WERI-Rb-1 (cell line): ENCODE results near the gene CALML6.

ENCODE experiments used
- DNase-seq: peaks from one replicate; pipeline ENCODE4 v3.0.0-alpha.2; 2020
- H3K27ac ChIP-seq: fragments of 250-450 bp; sonication (Bioruptor Pico); 2 replicates; pipeline ENCODE4 v1.5.1; 2020; ENCODE audit warnings: mild to moderate bottlenecking, moderate library complexity
- H3K27me3 ChIP-seq: fragments of 250-450 bp; sonication (Bioruptor Pico); 2 replicates; pipeline ENCODE4 v1.5.1; 2021; ENCODE audit warnings: mild to moderate bottlenecking, low read depth, moderate library complexity; ENCODE audit not compliant: insufficient read depth, severe bottlenecking
- H3K36me3 ChIP-seq: fragments of 250-450 bp; sonication (Bioruptor Pico); 2 replicates; pipeline ENCODE4 v1.5.1; 2020; ENCODE audit warnings: mild to moderate bottlenecking, moderate library complexity
- H3K4me3 ChIP-seq: 2 replicates; pipeline ENCODE4 v1.5.1; 2011; ENCODE audit warnings: low read depth, mild to moderate bottlenecking, control low read depth, low read length
- H3K9me3 ChIP-seq: fragments of 250-450 bp; sonication (Bioruptor Pico); 2 replicates; pipeline ENCODE4 v1.5.1; 2021; ENCODE audit warnings: mild to moderate bottlenecking, moderate library complexity; ENCODE audit not compliant: severe bottlenecking
- CTCF ChIP-seq: IDR thresholded peaks from 2 replicates; pipeline ENCODE4 v1.5.1; 2011; ENCODE audit warnings: low read depth, mild to moderate bottlenecking, control low read depth, inconsistent platforms, low read length

The CALML6 gene

GRCh38 chr1:1893291-1893985 is 21.6 kb upstream of the CALML6 start:
- Histone ChIP-seq H3K9me3 (no peaks in the 10 kb centered on the region), H3K27me3 (no peaks in the 10 kb centered on the region), H3K36me3 (no peaks in the 10 kb centered on the region; the same call in 1 of the 2 replicates), H3K27ac (no peak overlapping the region), H3K4me3 (no peak overlapping the region)
- no peak for TF ChIP-seq CTCF
- DNase-seq, result no peak

GRCh38 chr1:1893997-1894353 is 21.1 kb upstream of the CALML6 start:
- DNase-seq, result no peak
- no peak for TF ChIP-seq CTCF
- Histone ChIP-seq H3K4me3 (no peak overlapping the region), H3K27ac (no peak overlapping the region), H3K27me3 (no peaks in the 10 kb centered on the region), H3K36me3 (no peaks in the 10 kb centered on the region; the same call in 1 of the 2 replicates), H3K9me3 (no peaks in the 10 kb centered on the region)

- no peak overlapping the region; the same call in 1 of the 2 replicates for H3K27ac ChIP-seq
- no peaks in the 10 kb centered on the region; the same call in 1 of the 2 replicates for H3K36me3 ChIP-seq
- no peak for DNase-seq
- TF ChIP-seq CTCF, result no peak
- H3K4me3 ChIP-seq, result no peak overlapping the region
- H3K27me3 ChIP-seq, result no peaks in the 10 kb centered on the region
- no peaks in the 10 kb centered on the region for H3K9me3 ChIP-seq
These were observed 20.6 kb upstream of the CALML6 start for GRCh38 chr1:1894354-1895059.

- H3K27ac ChIP-seq, result no peak overlapping the region
These were observed 20.0 kb upstream of the CALML6 start for GRCh38 chr1:1895060-1895418.

GRCh38 chr1:1895456-1896336 is 19.4 kb upstream of the CALML6 start:
- no peak overlapping the region for H3K4me3 ChIP-seq
- no peak for TF ChIP-seq CTCF
- H3K9me3 ChIP-seq, result no peaks in the 10 kb centered on the region
- no peaks in the 10 kb centered on the region for H3K27me3 ChIP-seq
- DNase-seq, result no peak
- no peaks in the 10 kb centered on the region for H3K36me3 ChIP-seq
- H3K27ac ChIP-seq, result no peak overlapping the region

More at GRCh38 chr1:1895060-1895418, 20.0 kb upstream of the CALML6 start:
- TF ChIP-seq CTCF, result no peak
- no peak for DNase-seq
- no peaks in the 10 kb centered on the region for H3K27me3 ChIP-seq
- no peak overlapping the region for H3K4me3 ChIP-seq
- H3K9me3 ChIP-seq, result no peaks in the 10 kb centered on the region
- H3K36me3 ChIP-seq, result no peaks in the 10 kb centered on the region; the same call in 1 of the 2 replicates
